Mucosa of rectum (tissue), 2 donors: ENCODE measurements around the gene SMCR8.

Source experiments
- H3K27ac ChIP-seq, 2 donors: one replicate each; pipeline ENCODE4 v1.7.0; 2013; ENCODE audit warnings: inconsistent platforms in 2 of 2, low read depth in 2 of 2, low read length in 2 of 2
- H3K27me3 ChIP-seq, 2 donors: one replicate each; pipeline ENCODE4 v1.7.0; 2013; ENCODE audit warnings: low read length in 2 of 2; ENCODE audit not compliant: control insufficient read depth in 2 of 2, insufficient read depth in 2 of 2
- H3K36me3 ChIP-seq, 2 donors: one replicate each; pipeline ENCODE4 v1.7.0; 2013; ENCODE audit warnings: low read length in 2 of 2; ENCODE audit not compliant: control insufficient read depth in 2 of 2, insufficient read depth in 2 of 2
- H3K4me1 ChIP-seq, 2 donors: one replicate each; pipeline ENCODE4 v1.7.0; 2013; ENCODE audit warnings: low read length in 2 of 2, mild to moderate bottlenecking in 1 of 2; ENCODE audit not compliant: control insufficient read depth in 2 of 2, insufficient read depth in 2 of 2
- H3K4me3 ChIP-seq, 2 donors: one replicate each; pipeline ENCODE4 v1.7.0; 2013; ENCODE audit warnings: low read length in 2 of 2
- H3K9ac ChIP-seq, 2 donors: one replicate each; pipeline ENCODE4 v1.7.0; 2013; ENCODE audit warnings: low read length in 2 of 2, low read depth in 1 of 2, mild to moderate bottlenecking in 1 of 2
- H3K9me3 ChIP-seq, 2 donors: one replicate each; pipeline ENCODE4 v1.7.0; 2013; ENCODE audit warnings: low read length in 2 of 2; ENCODE audit not compliant: control insufficient read depth in 2 of 2
- donor health status: healthy.
- donor health status: Normal muscosa, but diverticular disease.

Gene SMCR8

DNA sequence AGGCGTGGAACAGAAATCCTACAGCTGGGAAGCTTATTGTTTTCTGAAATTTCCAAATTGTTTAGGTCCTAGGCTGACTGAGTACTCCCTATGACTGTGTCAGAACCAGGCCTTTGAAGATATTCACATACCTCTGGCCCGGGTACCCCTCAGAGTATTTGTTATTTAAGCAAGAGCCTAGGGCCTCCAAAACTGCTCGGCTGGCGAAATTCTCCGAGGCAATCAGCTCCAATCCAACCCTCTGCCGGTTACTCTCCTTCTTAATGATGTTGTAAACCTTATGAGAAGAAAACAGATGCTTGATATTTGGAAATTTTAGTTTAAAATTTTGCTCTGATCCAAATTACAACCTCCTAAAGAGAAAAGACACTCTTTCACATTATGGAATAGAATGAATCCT is 38.4 kb downstream of the SMCR8 start:
- no peak overlapping the region for H3K27ac ChIP-seq
- no peaks in the 10 kb centered on the region for H3K4me1 ChIP-seq
- H3K36me3 ChIP-seq, result peaks cover 9 to 11% of the 10 kb centered on the region in 2 donors
- no peaks in the 10 kb centered on the region for H3K9me3 ChIP-seq
- no peaks in the 10 kb centered on the region for H3K27me3 ChIP-seq
- H3K4me3 ChIP-seq, result no peak overlapping the region
- H3K9ac ChIP-seq, result no peak overlapping the region

DNA sequence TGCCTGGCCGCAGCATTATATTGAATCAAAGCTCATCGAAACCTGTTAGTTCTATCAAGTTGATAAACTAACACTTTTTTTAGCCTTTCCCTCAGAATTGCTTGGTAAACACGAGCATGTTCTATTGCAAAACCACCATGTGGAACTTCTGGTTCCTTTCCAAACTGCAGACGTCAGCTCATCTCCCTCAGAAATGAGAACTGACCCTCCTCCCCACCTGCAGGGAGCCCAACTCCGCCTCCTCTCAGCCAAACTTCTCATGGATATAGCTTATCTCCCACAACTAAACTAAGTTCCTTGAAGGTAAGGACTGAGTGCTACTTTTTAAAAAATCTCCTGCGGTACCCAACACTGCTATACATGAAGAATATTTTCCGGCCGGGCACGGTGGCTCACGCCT is 41.5 kb downstream of the SMCR8 start:
- H3K27me3 ChIP-seq, result no peaks in the 10 kb centered on the region
- H3K9me3 ChIP-seq, result no peaks in the 10 kb centered on the region
- H3K36me3 ChIP-seq, result peaks cover 9 to 10% of the 10 kb centered on the region in 2 donors
- peak overlapping the region in 1 of 2 donors; percentile 47 for H3K27ac ChIP-seq
- no peaks in the 10 kb centered on the region for H3K4me1 ChIP-seq
- H3K4me3 ChIP-seq, result no peak overlapping the region
- H3K9ac ChIP-seq, result no peak overlapping the region

DNA sequence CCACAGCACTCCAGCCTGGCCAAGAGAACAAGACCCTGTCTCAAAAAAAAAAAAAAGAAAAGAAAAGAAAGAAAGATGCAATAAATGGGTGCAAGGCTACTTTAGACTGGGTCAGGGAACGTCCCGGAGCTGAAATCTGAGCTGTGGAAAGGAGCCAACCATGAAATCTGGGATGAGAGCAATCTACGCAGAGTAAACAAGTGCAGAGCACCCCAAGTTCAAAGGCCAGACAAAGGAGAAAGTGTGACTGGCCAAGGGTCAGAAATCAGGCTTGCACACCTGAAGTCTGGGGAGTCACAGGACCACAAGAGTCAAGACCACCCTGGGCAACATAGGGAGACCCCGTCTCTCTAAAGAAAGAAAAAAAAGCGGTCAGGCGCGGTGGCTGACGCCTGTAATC is 45.4 kb downstream of the SMCR8 start:
- H3K27me3 ChIP-seq, result no peaks in the 10 kb centered on the region
- H3K9ac ChIP-seq, result no peak overlapping the region
- no peak overlapping the region for H3K27ac ChIP-seq
- no peaks in the 10 kb centered on the region for H3K9me3 ChIP-seq
- no peaks in the 10 kb centered on the region for H3K36me3 ChIP-seq
- peaks cover 6 to 8% of the 10 kb centered on the region in 2 donors for H3K4me1 ChIP-seq
- H3K4me3 ChIP-seq, result no peak overlapping the region

DNA sequence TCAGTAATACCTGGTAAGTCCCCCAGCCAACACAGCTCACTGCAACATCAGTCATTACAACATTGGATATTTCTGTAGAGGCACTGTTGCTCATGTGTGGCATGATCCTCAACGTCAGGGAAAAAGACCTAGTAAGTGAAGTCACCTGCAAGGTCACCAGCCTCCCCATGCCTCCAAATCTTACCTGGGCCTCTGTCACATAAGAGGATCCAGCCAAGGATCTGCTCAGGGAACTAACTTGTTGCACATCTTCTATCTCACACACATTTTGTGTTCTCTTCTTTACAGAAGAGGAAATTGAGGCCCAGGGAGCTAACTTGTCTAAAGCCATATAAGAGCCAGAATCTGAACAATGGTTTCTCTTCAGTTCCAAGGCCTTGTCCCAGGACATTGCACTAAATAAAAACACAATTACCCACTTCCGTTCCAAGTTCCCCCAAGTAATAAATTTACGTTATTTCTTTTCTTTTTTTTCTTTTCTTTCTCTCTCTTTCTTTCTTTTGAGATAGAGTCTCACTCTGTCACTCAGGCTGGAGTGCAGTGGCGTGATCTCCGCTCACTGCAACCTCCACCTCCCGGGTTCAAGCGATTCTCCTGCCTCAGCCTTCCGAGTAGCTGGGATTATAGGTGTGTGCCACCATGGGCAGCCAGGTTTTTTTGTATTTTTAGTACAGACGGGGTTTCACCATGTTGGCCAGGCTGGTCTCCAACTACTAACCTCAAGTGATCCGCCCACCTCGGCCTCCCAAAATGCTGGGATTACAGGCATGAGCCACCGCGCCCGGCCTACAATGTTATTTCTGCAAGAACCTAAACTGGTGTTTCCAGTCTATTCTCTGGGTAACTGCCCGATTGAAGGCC is 47.0 kb downstream of the SMCR8 start:
- no peaks in the 10 kb centered on the region for H3K9me3 ChIP-seq
- H3K4me1 ChIP-seq, result peaks cover 6 to 8% of the 10 kb centered on the region in 2 donors
- H3K27ac ChIP-seq, result peak overlapping the region in 1 of 2 donors; percentile 48
- no peaks in the 10 kb centered on the region for H3K27me3 ChIP-seq
- H3K9ac ChIP-seq, result peak overlapping the region in 1 of 2 donors; percentile 70
- H3K36me3 ChIP-seq, result no peaks in the 10 kb centered on the region
- H3K4me3 ChIP-seq, result peak overlapping the region; percentile 86 to 88

DNA sequence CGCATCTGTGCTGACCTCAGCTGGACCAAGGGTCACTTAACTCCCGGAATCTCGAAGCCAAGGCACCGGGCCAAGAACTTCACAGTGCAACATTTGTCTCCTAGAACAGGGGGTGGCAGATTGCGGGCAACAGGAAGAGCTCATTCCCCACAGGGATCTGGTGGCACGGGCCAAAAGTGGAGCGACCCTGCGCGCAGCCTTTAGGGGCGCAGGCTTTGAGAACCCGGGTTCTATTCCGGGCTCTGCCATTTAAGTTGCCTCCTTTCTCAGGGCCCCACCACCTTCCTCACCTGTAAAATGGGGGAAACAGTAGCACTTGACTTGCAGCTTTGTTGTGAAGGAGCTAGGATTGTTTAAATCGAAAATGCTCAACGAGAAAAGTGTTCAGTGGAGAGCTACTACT is 47.6 kb downstream of the SMCR8 start:
- H3K27ac ChIP-seq, result peak overlapping the region; percentile 48 to 66
- no peaks in the 10 kb centered on the region for H3K27me3 ChIP-seq

DNA sequence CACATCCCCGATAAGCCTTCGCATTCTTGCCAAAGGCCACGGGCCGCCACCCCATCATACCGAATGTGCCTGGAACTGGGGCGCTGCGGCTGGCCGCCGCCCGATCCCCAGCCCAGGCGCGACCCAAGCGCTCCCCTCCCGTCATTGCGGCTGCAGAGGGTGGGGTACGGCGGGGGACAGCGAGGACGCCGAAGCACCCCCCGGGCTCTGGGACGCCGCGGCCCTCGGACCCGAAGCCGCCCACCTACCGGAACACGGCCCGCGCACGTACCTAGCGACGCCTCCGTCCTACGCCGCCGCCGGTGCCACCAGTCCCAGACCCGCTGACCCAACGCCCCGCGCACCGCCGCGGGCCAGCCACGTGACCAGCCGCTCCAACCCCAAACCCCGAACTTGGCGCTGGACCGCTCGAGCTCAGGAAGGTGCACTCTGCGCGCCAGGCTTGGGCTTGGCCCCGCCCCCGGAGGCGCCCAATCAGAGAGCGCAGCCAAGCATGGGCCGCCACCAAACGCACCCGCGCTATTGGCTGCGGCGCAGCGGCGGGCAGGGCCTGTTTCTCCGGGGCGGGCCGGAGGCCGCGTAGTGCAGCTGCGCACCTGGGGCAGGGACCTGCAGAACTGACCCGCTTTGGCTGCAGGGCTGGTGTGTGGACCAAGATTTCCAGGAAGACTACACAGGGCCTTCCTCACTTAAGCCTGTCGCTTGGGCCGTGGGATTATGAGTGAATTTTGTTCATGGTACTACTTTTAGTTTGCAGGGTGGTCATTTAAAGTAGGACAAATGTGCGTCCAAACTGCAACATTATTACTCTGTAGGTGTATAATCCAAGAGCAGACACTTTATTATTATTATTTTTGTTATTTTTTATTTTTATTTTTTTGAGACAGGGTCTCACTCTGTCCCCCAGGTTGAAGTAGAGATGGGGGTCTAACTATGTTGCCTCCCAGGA is 48.3 kb downstream of the SMCR8 start, which contains the start of gene SHMT1:
SHMT1 (minus strand) TSS at position 450 of the 949 bp plus-strand sequence. CDS start 7,569 bp downstream, outside the sequence.
- H3K9me3 ChIP-seq, result no peaks in the 10 kb centered on the region
- peaks cover 6 to 8% of the 10 kb centered on the region in 2 donors for H3K4me1 ChIP-seq
- peak within 1 kb of the TSS; percentile 69 to 70 for H3K9ac ChIP-seq
- H3K36me3 ChIP-seq, result no peaks in the 10 kb centered on the region
- H3K27ac ChIP-seq, result peak within 1 kb of the TSS; percentile 48 to 66
- no peaks in the 10 kb centered on the region for H3K27me3 ChIP-seq
- H3K4me3 ChIP-seq, result peak within 1 kb of the TSS; percentile 86 to 88

More for the DNA sequence above, 47.6 kb downstream of the SMCR8 start:
- H3K4me1 ChIP-seq, result peaks cover 6 to 8% of the 10 kb centered on the region in 2 donors
- peak overlapping the region; percentile 86 to 88 for H3K4me3 ChIP-seq
- H3K9me3 ChIP-seq, result no peaks in the 10 kb centered on the region
- H3K36me3 ChIP-seq, result no peaks in the 10 kb centered on the region
- H3K9ac ChIP-seq, result peak overlapping the region; percentile 69 to 70

DNA sequence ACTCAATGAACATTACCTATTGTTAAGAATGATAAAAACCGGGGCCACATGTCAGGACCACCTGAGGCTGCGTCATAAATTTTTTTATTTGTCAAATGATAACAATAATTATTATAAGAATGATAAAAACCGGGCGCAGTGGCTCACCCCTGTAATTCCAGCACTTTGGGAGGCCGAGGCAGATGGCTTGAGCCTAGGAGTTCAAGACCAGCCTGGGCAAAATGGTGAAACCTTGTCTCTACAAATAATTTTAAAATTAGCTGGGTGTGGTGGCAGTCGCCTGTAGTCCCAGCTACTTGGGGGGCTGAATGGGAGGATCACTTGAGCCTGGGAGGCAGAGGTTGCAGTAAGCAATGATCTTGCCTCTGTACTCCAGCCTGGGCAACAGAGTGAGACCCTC is 49.1 kb downstream of the SMCR8 start:
- Histone ChIP-seq H3K27ac (no peak overlapping the region), H3K9ac (no peak overlapping the region), H3K4me1 (peaks cover 6 to 8% of the 10 kb centered on the region in 2 donors), H3K27me3 (no peaks in the 10 kb centered on the region), H3K36me3 (no peaks in the 10 kb centered on the region), H3K9me3 (no peaks in the 10 kb centered on the region), H3K4me3 (no peak overlapping the region)

DNA sequence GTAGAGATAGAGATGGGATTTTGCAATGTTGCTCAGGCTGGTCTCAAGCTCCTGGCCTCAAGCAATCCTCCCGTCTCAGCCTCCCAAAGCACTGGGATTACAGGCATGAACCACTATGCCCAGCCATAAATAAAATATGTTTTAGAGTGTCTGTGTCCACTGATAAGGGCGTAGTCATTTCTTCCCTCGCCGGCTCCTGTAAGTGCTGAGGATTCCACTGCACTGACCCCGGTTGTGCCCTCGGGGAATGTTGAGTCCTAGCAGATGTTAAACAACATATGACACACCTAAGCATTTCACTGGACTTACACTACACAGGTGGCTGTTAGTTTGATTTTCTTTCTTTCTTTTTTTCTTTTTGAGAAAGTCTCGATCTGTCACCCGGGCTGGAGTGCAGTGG is 53.9 kb downstream of the SMCR8 start:
- Histone ChIP-seq H3K4me3 (no peak overlapping the region), H3K4me1 (no peaks in the 10 kb centered on the region), H3K9me3 (no peaks in the 10 kb centered on the region), H3K36me3 (no peaks in the 10 kb centered on the region), H3K27me3 (no peaks in the 10 kb centered on the region), H3K27ac (no peak overlapping the region), H3K9ac (no peak overlapping the region)

DNA sequence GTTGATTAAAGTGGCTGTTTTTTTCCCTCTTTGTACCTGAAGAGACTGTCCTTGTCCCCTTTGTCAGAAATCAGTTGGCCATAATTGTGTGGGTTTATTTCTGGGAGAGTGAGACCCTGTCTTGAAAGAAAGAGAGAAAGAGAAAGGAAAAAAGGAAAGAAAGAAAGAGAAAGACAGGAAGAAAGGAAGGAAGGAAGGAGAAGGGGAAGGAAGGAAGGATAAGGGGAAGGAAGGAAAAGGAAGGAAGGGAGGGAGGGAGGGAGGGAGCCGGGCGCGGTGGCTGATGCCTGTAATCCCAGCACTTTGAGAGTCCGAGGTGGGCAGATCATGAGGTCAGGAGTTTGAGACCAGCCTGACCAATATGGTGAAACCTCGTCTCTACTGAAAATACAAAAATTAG is 55.7 kb downstream of the SMCR8 start:
- Histone ChIP-seq H3K4me3 (no peak overlapping the region), H3K27ac (no peak overlapping the region), H3K36me3 (no peaks in the 10 kb centered on the region), H3K9me3 (peaks cover 0 to 2% of the 10 kb centered on the region in 2 donors), H3K9ac (no peak overlapping the region), H3K27me3 (no peaks in the 10 kb centered on the region), H3K4me1 (no peaks in the 10 kb centered on the region)

DNA sequence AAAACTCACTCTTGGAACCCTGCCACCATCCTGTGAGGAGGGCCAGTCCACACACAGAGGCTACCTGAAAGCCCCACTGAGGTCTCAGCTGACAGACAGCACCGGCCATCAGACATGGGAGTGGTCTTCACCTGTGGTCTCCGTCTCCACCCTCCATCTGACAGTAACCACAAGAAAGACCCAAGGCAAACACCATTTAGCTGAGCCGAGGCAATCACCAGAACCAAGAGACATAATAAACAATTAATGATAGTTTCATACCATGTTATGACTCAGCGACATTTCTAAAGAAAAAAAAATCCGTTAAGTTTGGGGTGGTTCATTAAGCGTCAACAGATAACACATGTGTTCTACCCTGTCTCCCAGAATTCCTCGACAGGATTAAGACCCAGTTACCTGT is 56.4 kb downstream of the SMCR8 start:
- Histone ChIP-seq H3K9ac (no peak overlapping the region), H3K27me3 (no peaks in the 10 kb centered on the region), H3K27ac (no peak overlapping the region), H3K4me1 (no peaks in the 10 kb centered on the region), H3K36me3 (no peaks in the 10 kb centered on the region), H3K9me3 (peaks cover 0 to 2% of the 10 kb centered on the region in 2 donors), H3K4me3 (no peak overlapping the region)
